OCI-LY3 (cell line): ENCODE measurements around the gene ZNF200.

Experiments
- EZH2phosphoT487 ChIP-seq: fragments of 200-600 bp; shearing (Covaris generic); IDR thresholded peaks from 2 replicates; pipeline ENCODE4 v1.6.1; 2018; ENCODE audit warnings: antibody characterized with exemption, mixed run types, low read depth
- TF ChIP-seq, protein P1 (sequence below): fragments of 200-600, 300-600 bp; sonication (generic); IDR thresholded peaks from 2 replicates; pipeline ENCODE4 v1.5.1; 2014; ENCODE audit warnings: antibody characterized with exemption, low read length, low read depth

DNA sequence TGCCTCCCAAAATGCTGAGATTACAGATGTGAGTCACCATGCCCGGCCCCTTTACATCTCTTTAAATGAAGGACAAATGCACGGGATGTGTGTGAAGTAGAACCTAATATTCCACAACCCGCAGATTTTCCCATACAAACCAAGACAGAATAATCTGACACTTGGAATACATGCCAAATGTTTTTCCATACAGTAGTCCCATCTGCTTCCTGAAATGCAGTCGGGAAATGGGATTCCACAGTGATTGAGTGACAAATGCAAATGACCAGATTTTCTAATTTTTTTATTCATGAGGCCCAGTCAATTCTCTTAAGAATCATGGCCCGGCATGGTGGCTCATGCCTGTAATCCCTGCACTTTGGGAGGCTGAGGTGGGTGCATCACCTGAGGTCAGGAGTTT, 6.8 kb upstream of the ZNF200 start:
- TF ChIP-seq, protein P1, sequence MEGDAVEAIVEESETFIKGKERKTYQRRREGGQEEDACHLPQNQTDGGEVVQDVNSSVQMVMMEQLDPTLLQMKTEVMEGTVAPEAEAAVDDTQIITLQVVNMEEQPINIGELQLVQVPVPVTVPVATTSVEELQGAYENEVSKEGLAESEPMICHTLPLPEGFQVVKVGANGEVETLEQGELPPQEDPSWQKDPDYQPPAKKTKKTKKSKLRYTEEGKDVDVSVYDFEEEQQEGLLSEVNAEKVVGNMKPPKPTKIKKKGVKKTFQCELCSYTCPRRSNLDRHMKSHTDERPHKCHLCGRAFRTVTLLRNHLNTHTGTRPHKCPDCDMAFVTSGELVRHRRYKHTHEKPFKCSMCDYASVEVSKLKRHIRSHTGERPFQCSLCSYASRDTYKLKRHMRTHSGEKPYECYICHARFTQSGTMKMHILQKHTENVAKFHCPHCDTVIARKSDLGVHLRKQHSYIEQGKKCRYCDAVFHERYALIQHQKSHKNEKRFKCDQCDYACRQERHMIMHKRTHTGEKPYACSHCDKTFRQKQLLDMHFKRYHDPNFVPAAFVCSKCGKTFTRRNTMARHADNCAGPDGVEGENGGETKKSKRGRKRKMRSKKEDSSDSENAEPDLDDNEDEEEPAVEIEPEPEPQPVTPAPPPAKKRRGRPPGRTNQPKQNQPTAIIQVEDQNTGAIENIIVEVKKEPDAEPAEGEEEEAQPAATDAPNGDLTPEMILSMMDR = no peak
- no peak for TF ChIP-seq EZH2phosphoT487
